Measurements from ENCODE around the gene GALP.
"Not testable (repeated sequence)": the region's sequence is repeated elsewhere in the genome, so short reads cannot be mapped to it uniquely, and the experiment has no call there.

Gene GALP

GRCh38 chr19:56147307-56147706 lies 28.5 kb upstream of the GALP start:
- in situ Hi-C loops (cut with HindIII; ENCODE audit: low sequenced_read_pairs) = no loop called here

- in situ Hi-C loops (cut with HindIII; ENCODE audit: low sequenced_read_pairs) = no loop called here
Observed at GRCh38 chr19:56148096-56148495, 27.7 kb upstream of the GALP start.

GRCh38 chr19:56148955-56149655 lies 26.7 kb upstream of the GALP start:
- in situ Hi-C loops (cut with HindIII; ENCODE audit: low sequenced_read_pairs) = not testable (repeated sequence)

- in situ Hi-C loops (cut with HindIII; ENCODE audit: low sequenced_read_pairs) = no loop called here
Observed at GRCh38 chr19:56149656-56150038, 26.2 kb upstream of the GALP start.

GRCh38 chr19:56150358-56150757 lies 25.4 kb upstream of the GALP start:
- in situ Hi-C loops (cut with HindIII; ENCODE audit: low sequenced_read_pairs) = no loop called here

- in situ Hi-C loops (cut with HindIII; ENCODE audit: low sequenced_read_pairs) = no loop called here
Observed at GRCh38 chr19:56152644-56153043, 23.2 kb upstream of the GALP start.

- in situ Hi-C loops (cut with HindIII; ENCODE audit: low sequenced_read_pairs) = no loop called here
Observed at GRCh38 chr19:56153507-56153906, 22.3 kb upstream of the GALP start.

GRCh38 chr19:56155124-56155687 lies 20.6 kb upstream of the GALP start:
- in situ Hi-C loops (cut with HindIII; ENCODE audit: low sequenced_read_pairs) = loop anchor here (5.0 kb wide), 1 partner anchor 58 kb away; no protein-coding TSS in a partner anchor

GRCh38 chr19:56156768-56157167 lies 19.0 kb upstream of the GALP start:
- in situ Hi-C loops (cut with HindIII; ENCODE audit: low sequenced_read_pairs) = loop anchor here (5.0 kb wide), 1 partner anchor 59 kb away; no protein-coding TSS in a partner anchor

GRCh38 chr19:56158170-56158757 lies 17.5 kb upstream of the GALP start:
- in situ Hi-C loops (cut with HindIII; ENCODE audit: low sequenced_read_pairs) = loop anchor here (5.0 kb wide), 1 partner anchor 61 kb away; no protein-coding TSS in a partner anchor

- in situ Hi-C loops (cut with HindIII; ENCODE audit: low sequenced_read_pairs) = loop anchor here (5.0 kb wide), 1 partner anchor 62 kb away; no protein-coding TSS in a partner anchor
Observed at GRCh38 chr19:56159009-56159559, 16.7 kb upstream of the GALP start.

- in situ Hi-C loops (cut with HindIII; ENCODE audit: low sequenced_read_pairs) = loop anchor here (5.0 kb wide), 1 partner anchor 62 kb away; no protein-coding TSS in a partner anchor
Observed at GRCh38 chr19:56159622-56160271, 16.1 kb upstream of the GALP start.

GRCh38 chr19:56161534-56161933 lies 14.3 kb upstream of the GALP start:
- in situ Hi-C loops (cut with HindIII; ENCODE audit: low sequenced_read_pairs) = no loop called here

- in situ Hi-C loops (cut with HindIII; ENCODE audit: low sequenced_read_pairs) = no loop called here
Observed at GRCh38 chr19:56162258-56162657, 13.6 kb upstream of the GALP start.

- in situ Hi-C loops (cut with HindIII; ENCODE audit: low sequenced_read_pairs) = no loop called here
Observed at GRCh38 chr19:56163097-56163496, 12.7 kb upstream of the GALP start.

- in situ Hi-C loops (cut with HindIII; ENCODE audit: low sequenced_read_pairs) = no loop called here
Observed at GRCh38 chr19:56167064-56167578, 8.7 kb upstream of the GALP start.

- in situ Hi-C loops (cut with HindIII; ENCODE audit: low sequenced_read_pairs) = loop anchor here (5.0 kb wide), 1 partner anchor 103 kb away; no protein-coding TSS in a partner anchor
Observed at GRCh38 chr19:56170261-56170660, 5.5 kb upstream of the GALP start.

- in situ Hi-C loops (cut with HindIII; ENCODE audit: low sequenced_read_pairs) = loop anchor here (5.0 kb wide), 1 partner anchor 107 kb away; no protein-coding TSS in a partner anchor
Observed at GRCh38 chr19:56174086-56174485, 1.7 kb upstream of the GALP start.

- in situ Hi-C loops (cut with HindIII; ENCODE audit: low sequenced_read_pairs) = loop anchor here (5.0 kb wide), 1 partner anchor 107 kb away; no protein-coding TSS in a partner anchor
Observed at GRCh38 chr19:56174550-56174949, 1.3 kb upstream of the GALP start.

GRCh38 chr19:56176310-56176709 lies 502 bp downstream of the GALP start:
- in situ Hi-C loops (cut with HindIII; ENCODE audit: low sequenced_read_pairs) = not testable (repeated sequence)

GRCh38 chr19:56176881-56177280 lies 1.1 kb downstream of the GALP start:
- in situ Hi-C loops (cut with HindIII; ENCODE audit: low sequenced_read_pairs) = no loop called here
